Hematopoietic multipotent progenitor cell treated with erythropoietin and hydrocortisone succinate and interleukin-3 and kit ligand, for 17 days (in vitro differentiated cells): Measurements from ENCODE around the gene ZNF700.
"Not testable (repeated sequence)": the region's sequence is repeated elsewhere in the genome, so short reads cannot be mapped to it uniquely, and the experiment has no call there.

Experiments used
- DNase-seq: peaks from one replicate; pipeline ENCODE4 v3.0.0-alpha.2; 2015; ENCODE audit warnings: low spot score

ZNF700 gene

DNA sequence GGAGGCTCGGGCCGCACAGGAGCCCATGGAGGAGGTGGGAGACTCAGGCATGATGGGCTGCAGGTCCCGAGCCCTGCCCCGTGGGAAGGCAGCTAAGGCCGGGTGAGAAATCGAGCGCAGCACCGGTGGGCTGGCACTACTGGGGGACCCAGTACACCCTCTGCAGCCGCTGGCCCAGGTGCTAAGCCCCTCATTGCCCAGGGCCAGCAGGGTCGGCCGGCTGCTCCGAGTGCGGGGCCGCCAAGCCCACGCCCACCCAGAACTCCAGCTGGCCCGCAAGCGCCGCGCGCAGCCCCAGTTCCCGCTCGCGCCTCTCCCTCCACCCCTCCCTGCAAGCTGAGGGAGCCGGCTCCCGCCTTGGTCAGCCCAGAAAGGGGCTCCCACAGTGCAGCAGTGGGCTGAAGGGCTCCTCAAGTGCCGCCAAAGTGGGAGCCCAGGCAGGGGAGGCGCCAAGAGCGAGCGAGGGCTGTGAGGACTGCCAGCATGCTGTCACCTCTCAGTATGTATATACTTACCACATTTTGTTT, 16.5 kb downstream of the ZNF700 start:
- DNase-seq: not testable (repeated sequence)

DNA sequence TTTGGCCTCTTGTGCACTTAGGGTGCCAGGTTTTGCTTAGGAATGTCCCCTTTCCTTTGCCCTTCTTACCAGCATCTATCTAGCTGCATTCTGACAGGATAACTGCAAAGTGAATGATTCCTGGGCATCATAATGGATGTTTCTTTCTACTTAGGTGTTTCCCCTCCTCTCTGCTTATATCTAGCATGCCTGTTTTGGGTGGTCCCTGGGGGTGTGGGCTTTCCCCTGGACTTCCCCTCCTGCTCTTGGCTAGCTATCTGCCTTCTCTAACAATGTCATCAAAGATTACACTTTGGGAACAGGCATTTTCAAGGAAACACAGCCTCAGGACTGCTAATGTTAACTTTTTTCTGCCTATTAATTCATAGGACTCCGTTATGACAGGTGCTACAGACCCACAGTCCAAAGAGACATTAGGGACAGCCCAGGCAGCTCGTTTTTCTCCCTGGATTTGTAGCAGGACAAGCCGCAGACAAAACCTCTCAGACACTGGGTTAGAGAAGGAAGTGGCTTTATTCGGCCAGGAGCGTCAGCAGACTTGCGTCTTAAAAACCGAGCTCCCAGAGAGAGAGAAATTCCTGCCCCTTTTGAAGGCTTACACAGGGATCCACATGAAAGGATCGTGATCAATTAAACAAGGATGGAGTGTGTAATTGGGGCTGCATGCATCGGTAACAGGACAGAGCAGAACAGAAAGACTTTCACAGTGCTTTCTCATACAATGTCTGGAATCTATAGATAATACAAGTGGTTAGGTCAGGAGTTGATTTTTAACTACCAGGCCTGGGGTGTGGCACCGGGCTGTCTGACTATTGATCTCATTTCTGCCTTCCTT, 17.3 kb downstream of the ZNF700 start:
- DNase-seq: no peak

DNA sequence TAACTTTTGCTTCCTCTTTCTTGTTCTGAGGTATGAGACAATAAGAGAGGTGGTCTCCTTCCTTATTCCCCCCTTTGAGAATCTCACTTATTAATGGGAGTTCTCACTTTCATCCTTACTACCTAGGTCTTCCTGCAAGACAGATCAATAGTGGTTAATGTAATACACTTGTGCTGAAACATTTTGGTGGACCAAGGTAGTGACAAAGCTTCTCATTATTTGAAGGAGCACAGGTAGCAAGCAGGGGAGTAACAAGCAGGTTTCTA, 17.9 kb downstream of the ZNF700 start:
- no peak for DNase-seq

DNA sequence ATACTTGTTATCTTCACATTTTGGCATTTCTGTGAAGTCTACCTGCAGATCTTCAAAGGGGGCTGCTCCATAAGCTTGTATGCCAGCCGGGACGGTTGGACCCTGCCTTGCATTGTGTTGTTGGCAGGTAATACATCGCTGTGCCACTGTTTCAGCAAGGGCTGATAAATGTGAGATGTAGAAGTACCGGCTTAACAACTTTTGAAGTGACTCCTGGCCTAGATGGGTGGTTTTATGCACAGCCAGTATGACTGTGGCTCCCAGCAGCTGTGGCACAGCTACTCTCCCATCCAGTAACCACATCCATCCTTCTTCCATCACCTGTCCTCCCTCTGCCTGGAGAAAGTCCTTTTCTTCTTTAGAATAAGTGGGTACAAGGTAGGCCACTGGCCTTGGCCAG, 19.7 kb downstream of the ZNF700 start:
- DNase-seq: no peak

DNA sequence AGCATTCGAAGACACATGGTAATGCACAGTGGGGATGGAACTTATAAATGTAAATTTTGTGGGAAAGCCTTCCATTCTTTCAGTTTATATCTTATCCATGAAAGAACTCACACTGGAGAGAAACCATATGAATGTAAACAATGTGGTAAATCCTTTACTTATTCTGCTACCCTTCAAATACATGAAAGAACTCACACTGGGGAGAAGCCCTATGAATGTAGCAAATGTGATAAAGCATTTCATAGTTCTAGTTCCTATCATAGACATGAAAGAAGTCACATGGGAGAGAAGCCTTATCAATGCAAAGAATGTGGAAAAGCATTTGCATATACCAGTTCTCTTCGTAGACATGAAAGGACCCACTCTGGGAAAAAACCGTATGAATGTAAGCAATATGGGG, 23.7 kb downstream of the ZNF700 start:
- no peak for DNase-seq

DNA sequence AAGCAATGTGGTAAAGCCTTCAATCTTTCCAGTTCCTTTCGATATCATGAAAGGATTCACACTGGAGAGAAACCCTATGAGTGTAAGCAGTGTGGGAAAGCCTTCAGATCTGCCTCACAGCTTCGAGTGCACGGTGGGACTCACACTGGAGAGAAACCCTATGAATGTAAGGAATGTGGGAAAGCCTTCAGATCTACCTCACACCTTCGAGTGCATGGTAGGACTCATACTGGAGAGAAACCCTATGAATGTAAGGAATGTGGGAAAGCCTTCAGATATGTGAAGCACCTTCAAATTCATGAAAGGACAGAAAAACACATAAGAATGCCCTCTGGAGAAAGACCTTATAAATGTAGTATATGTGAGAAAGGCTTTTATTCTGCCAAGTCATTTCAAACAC, 24.3 kb downstream of the ZNF700 start:
- no peak for DNase-seq

DNA sequence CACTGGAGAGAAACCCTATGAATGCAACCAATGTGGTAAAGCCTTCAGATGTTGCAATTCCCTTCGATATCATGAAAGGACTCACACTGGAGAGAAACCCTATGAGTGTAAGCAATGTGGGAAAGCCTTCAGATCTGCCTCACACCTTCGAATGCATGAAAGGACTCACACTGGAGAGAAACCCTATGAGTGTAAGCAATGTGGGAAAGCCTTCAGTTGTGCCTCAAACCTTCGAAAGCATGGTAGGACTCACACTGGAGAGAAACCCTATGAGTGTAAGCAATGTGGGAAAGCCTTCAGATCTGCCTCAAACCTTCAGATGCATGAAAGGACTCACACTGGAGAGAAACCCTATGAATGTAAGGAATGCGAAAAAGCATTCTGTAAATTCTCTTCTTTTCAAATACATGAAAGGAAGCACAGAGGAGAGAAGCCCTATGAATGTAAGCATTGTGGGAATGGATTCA, 24.7 kb downstream of the ZNF700 start:
- DNase-seq: not testable (repeated sequence)

DNA sequence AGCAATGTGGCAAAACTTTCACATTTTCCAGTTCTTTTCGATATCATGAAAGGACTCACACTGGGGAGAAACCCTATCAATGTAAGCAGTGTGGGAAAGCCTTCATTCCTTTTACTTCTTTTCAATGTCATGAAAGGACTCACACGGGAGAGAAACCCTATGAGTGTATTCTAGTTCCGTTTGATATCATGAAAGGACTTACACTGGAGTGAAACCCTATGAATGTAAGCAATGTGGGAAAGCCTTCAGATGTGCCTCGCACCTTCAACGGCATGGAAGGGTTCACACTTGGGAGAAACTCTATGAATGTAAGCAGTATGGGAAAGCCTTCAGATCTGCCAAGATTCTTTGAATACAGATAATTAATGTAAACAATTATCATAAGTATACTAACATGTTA, 25.4 kb downstream of the ZNF700 start:
- DNase-seq: no peak

DNA sequence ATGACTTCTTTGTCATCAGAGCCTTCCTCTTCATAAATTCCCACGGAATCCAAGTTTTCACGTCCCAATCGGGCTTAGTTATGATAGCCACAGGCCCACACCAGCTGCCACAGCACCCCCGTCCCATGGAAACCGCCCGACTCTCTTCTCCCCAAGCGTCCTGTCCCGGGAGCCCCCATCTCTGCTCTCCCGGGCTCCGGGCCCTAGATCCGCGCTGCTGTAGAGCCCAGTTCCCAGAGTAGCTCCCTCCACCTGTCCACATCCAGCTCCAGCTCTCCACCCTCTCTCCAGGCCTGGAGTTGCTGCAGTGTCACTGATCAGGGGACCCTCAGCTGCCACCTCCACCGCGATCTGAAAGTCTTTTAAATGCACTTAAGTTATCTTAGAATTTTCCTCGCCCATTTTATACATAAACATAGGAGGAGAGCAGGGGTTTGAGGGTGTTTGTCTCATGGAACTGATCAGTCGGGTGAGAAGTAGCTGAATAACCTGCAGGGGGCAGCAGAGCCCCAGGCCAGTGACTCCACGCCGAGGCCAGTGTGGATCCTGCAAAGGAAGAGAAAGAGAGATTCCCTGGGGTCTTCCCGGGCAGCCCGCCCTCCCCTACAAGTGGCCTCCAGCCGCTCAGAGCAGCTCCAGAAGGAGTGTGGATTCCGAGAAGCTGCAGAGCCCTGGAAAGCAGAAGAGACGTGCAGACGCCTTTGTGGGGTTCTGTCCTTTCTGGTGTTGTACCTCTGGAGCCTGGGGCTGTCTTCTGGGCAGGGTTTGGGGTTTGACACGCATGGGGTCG, 38.9 kb downstream of the ZNF700 start:
- peak; percentile 76 for DNase-seq

DNA sequence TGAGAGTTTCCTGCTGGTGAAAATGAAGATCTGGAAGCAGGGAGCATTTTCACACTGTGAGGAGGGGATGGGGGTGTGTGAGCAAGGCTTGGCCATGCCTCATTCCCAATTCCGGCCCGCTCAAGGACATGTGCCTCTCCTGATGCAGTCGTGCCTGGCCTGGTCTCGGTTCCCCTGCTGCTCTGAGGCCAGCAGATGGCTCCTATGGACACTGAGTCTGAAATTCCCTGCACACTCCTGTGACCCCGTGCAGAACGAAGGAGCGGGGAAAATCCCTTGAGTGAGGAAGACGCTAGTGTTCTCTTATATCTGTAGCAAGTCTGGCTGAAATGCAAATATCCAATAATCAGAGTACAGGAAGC, 39.6 kb downstream of the ZNF700 start:
- no peak for DNase-seq

DNA sequence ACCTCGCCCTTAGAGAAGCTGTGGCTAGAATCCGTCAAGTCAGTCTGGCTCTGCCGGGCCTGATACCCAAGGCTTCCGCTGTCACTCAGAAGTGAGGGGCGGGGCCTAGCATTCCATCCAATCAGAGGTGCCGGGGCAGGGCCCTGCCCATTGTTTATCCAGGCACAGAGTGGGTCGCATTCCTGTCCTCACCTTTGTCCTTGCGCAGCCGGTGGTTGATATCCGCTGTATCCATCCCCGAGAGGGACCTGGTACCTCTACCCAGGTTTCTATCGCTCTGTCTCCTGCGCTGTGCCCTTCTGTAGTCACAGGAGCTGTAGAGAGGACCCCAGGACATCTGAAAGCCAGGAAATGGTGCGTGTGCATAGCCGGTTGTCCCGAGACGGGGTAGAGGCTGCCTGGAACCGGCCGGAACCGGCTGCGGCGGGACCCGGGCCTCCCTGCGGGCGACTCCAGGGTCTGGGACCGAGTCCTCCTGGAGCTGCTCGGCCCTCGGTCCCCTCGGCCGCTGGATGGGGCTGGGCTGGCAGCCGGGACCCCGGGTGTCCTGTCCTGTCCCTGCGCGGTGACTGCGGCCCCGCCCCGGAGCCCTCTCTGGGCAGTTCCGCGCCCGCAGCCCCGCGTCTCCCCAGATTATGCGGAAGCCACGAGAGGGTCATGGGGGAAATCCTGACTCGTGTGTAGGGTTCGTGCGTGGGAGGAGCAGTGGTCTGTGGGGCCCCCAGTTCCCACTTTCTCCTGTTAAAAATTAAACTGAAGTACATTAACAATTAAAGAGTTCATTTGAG, 40.1 kb downstream of the ZNF700 start, which contains the start of gene ZNF763:
Gene ZNF763 (plus strand): TSS at position 183 of the 788 bp plus-strand sequence. CDS start 169 bp downstream, at position 352.
- peak; percentile 87 for DNase-seq

DNA sequence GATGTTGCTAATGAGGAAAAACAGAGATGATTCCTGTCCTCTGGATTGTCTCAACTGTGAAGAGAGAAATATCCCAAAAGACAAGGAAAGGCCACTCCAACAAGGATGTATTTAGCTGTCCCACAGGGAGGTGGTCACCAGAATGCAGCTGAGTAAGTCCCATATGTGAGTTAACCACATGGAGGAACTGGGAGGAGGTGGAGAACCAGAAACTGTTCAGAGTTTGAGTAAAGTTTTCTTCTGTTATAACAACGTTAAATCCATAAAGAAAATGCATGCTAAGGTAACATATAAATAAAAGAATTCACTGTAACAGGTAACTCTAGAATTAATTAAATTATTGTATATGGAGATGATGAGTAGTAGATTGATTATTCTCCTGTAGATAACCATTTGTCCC, 45.3 kb downstream of the ZNF700 start:
- DNase-seq: no peak

DNA sequence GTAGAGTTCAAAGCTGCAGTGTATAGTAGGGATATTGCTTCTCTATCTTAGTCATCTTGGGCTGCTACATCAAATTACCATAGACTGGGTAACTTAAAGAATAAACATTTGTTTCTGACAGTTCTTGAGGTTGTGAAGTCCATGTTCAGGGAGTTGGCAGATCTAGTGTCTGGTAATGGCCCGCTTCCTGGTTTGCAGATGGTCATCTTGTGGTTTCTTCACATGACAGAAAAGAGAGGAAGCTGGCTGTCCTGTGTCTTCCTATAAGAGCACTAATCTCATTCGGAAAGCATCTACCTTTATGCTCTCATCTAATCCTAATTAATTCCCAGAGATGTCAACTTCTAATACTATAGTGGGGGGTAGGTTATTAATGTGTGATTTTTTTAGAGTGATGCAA, 46.1 kb downstream of the ZNF700 start:
- no peak for DNase-seq

DNA sequence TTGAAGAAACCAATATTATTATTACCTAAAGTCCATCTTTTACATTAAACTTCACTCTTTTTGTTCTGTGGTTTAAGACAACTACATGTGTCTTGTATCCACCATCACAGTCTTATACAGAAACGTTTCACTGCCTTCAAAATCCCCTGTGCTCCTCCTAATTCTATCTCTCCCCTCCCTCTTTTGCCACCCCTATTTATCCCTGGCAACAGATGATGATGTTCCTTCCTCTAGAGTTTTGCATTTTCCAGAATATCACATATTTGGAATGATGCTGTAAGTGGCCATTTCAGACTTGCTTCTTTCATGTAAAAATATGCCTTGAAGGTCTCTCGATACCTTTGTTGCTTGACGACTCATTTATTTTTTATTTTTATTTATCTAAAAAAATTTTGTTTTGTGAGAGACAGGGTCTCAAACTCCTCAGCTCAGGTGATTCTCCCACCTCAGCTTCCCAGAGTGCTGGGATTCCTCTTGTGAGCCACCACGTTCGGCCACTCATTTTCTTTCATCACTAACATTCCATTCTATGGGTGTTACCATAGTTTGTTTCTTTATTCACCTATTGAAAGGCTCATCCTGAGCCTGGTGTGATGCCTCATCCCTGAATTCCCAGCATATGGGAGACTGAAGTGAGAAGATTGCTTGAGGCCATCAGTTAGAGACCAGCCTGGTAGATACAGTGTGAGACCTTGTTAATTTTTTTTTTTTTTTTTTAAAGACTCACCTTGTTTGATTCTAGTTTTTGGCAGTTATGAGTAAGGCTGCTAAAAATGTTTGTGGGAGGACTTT, 48.3 kb downstream of the ZNF700 start:
- no peak for DNase-seq

DNA sequence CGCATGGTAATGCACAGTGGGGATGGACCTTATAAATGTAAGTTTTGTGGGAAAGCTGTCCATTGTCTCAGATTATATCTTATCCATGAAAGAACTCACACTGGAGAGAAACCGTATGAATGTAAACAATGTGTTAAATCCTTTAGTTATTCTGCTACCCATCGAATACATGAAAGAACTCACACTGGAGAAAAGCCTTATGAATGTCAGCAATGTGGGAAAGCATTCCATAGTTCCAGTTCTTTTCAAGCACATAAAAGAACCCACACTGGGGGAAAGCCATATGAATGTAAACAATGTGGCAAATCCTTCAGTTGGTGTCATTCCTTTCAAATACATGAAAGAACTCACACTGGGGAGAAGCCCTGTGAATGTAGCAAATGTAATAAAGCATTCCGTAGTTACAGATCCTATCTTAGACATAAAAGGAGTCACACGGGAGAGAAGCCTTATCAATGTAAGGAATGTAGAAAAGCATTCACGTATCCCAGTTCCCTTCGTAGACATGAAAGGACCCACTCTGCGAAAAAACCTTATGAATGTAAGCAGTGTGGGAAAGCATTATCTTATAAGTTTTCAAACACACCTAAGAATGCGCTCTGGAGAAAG, 53.7 kb downstream of the ZNF700 start:
- DNase-seq: no peak

DNA sequence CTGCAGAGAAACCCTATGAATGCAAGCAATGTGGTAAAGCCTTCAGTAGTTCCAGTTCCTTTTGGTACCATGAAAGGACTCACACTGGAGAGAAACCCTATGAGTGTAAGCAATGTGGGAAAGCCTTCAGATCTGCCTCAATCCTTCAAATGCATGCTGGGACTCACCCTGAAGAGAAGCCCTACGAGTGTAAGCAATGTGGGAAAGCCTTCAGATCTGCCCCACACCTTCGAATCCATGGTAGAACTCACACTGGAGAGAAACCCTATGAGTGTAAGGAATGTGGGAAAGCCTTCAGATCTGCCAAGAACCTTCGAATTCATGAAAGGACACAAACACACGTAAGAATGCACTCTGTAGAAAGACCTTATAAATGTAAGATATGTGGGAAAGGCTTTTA, 54.6 kb downstream of the ZNF700 start:
- DNase-seq: no peak

DNA sequence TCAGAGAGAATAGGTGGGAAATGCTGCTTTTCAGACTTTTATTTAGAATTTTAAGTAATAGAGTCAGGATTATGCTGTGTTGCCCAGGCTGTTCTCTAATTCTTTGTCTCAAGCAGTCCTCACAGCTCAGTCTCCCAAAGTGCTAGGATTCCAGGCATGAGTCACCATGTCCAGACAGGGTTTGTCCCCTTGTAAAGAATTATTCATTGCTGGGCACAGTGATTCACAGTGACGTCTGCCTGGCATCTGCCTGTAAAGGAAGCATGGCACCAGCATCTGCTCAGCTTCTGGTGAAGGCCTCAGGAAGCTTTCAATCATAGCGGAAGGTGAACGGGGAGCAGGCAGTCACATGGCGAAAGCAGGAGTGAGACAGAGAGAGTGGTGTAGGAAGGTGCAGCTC, 57.6 kb downstream of the ZNF700 start:
- DNase-seq: no peak

DNA sequence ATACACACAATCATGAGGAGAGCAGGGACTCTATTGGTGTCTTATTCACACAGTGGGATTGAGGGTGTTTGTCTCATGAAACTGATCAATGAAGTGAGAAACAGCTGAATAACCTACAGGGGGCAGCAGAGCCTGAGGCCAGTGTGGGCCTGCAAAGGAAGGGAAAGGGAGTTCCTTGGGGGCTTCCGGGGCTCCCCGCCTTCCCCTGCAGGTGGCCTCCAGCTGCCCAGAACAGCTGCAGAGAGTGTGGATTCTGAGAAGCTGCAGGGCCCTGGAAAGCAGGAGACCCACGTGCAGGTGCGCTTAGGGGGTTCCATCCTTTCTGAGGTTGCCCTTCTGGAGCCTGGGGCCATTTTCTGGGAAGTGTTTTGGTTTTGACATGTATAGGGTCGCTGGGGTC, 60.1 kb downstream of the ZNF700 start:
- DNase-seq: peak; percentile 10

DNA sequence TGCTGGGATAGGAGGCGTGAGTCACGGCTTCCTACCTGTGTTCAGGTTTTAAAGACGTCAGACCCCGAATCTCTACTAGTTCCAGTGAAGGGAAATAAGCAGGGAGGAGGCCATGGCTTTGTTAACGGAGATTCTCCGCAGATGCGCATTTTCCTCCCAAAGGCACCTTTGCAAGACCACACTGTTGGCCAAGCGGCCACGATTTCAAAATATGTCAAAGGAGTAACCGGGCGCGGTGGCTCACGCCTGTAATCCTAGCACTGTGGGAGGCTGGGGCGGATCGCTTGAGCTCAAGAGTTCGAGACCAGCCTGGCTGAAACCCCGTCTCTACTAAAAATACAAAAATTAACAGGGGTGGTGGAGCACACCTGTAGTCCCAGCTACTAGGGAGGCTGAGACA, 61.8 kb downstream of the ZNF700 start:
- no peak for DNase-seq

DNA sequence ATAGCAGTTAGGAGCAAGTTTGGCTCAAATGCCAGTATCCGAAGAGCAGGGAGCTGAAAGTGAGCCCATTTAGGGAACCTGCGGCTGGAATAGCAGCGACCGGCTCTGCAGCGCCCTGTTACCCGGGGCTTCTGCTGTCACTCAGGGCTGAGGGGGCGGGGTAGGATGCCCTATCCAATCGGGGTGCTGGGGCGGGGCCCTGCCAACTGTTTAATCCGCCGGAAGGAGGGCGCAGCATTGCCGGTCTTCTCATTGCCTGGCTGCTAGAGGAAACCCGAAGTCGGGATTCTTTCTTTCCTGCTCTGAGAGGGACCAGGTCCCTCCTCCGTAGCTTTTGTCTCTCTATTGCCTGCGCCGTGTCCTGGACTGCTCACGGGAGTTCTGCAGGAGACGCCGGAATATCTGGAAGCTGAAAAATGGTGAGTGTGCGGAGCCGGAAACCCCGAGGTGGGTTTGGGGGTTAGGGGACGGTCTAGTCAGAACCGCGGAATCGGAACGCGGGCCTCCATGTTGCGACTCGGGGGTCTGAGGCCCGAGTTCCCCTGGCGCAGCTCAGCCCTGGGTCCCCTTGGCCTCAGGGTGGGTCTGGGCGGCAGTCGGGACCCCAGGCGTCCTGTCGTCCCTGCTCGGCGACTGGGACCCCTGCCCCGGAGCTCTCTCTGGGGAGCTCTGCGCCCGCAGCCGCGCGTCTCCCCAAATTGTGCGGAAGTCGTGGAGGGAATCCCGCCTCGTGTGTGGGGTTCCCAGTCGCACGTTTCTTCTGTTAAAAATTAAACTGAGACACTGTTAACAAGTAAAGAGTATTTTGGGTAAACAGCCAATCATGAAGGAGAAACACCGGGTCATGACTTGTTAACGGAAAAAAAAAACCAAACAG, 62.7 kb downstream of the ZNF700 start:
- DNase-seq: peak; percentile 84
